GM21717 (cell line): ENCODE data around the gene UBE2F.
"Not testable (repeated sequence)": the region's sequence is repeated elsewhere in the genome, so short reads cannot be mapped to it uniquely, and the experiment has no call there.

ENCODE experiments used
- ATAC-seq: cut with Tn5 transposase; IDR thresholded peaks from one replicate; pipeline ENCODE4 v1.9.1; 2021; ENCODE audit warnings: mild to moderate bottlenecking, moderate library complexity; ENCODE audit not compliant: unreplicated experiment

The UBE2F gene

GRCh38 chr2:237977380-237977779, 10.6 kb downstream of the UBE2F start:
- no peak for ATAC-seq

- no peak for ATAC-seq
These were observed 11.4 kb downstream of the UBE2F start for GRCh38 chr2:237978058-237978712.

- no peak for ATAC-seq
These were observed 12.5 kb downstream of the UBE2F start for GRCh38 chr2:237979331-237979730.

- no peak for ATAC-seq
These were observed 13.3 kb downstream of the UBE2F start for GRCh38 chr2:237980087-237980486.

- ATAC-seq, result no peak
These were observed 13.9 kb downstream of the UBE2F start for GRCh38 chr2:237980751-237981150.

- not testable (repeated sequence) for ATAC-seq
These were observed 14.8 kb downstream of the UBE2F start for GRCh38 chr2:237981621-237982020.

GRCh38 chr2:237982039-237982725, 15.4 kb downstream of the UBE2F start:
- no peak for ATAC-seq

- no peak for ATAC-seq
These were observed 17.1 kb downstream of the UBE2F start for GRCh38 chr2:237983922-237984321.

- ATAC-seq, result no peak
These were observed 20.5 kb downstream of the UBE2F start for GRCh38 chr2:237987268-237987667.

GRCh38 chr2:237993701-237994100, 26.9 kb downstream of the UBE2F start:
- no peak for ATAC-seq

- ATAC-seq, result no peak
These were observed 28.2 kb downstream of the UBE2F start for GRCh38 chr2:237995036-237995435.

GRCh38 chr2:237996021-237996593, 29.3 kb downstream of the UBE2F start:
- no peak for ATAC-seq

GRCh38 chr2:237997521-237997920, 30.7 kb downstream of the UBE2F start:
- no peak for ATAC-seq

- ATAC-seq, result peak; percentile 84
These were observed 31.7 kb downstream of the UBE2F start for GRCh38 chr2:237998530-237998929.

- ATAC-seq, result no peak
These were observed 36.6 kb downstream of the UBE2F start for GRCh38 chr2:238003234-238004031.

GRCh38 chr2:238004077-238004830, 37.4 kb downstream of the UBE2F start:
- ATAC-seq, result no peak

- no peak for ATAC-seq
These were observed 38.7 kb downstream of the UBE2F start for GRCh38 chr2:238005528-238005927.

GRCh38 chr2:238006510-238006909, 39.7 kb downstream of the UBE2F start:
- no peak for ATAC-seq

- no peak for ATAC-seq
These were observed 41.1 kb downstream of the UBE2F start for GRCh38 chr2:238007924-238008323.

GRCh38 chr2:238009563-238009962, 42.7 kb downstream of the UBE2F start:
- ATAC-seq, result no peak

- ATAC-seq, result no peak
These were observed 43.8 kb downstream of the UBE2F start for GRCh38 chr2:238010572-238010971.
